Fibroblast of pulmonary artery (primary cell): Measurements from ENCODE around the gene STK17B.

Experiments
- DNase-seq: peaks from one replicate; pipeline ENCODE4 v3.0.0-alpha.2; 2010; ENCODE audit warnings: low read depth
- H3K4me3 ChIP-seq: replicated peaks from 2 replicates; pipeline ENCODE4 v1.5.1; 2011; ENCODE audit warnings: low read depth, mild to moderate bottlenecking, control low read depth, low read length, moderate library complexity
- CTCF ChIP-seq: IDR thresholded peaks from 2 replicates; pipeline ENCODE4 v1.5.1; 2011; ENCODE audit warnings: mild to moderate bottlenecking, control low read depth, low read length, inconsistent platforms; ENCODE audit errors: missing control alignments

STK17B gene

DNA sequence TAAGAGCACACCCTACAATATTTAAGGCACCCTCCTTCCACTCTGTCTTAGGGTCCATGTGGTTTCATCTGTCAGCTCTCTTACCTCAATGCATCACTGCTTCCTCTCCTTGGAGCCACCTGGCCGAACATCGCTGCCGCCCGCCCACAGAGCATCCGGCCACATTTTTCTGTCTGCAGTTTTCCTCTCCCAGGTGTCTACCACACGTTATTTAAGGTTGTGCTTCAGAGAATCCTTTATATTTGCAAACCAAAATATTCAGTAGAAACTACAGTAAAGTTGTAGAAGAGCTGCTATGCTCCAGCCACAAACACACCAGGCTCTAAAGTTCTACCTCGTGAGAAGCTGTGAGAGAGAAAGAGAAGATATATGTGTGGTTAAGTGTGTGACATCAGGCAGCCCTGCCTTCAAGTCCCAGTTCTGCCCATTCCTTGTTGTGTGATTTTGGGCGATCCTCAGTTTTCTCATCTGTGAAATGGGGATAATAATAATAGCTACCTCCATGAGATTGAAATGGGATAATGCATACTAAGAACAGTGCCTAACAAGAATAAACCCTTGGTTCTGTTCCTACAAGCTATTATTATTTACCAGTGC lies 4.9 kb upstream of the STK17B start:
- DNase-seq, result no peak
- H3K4me3 ChIP-seq, result no peak overlapping the region

GRCh38 chr2:196174404-196174803 lies 3.0 kb upstream of the STK17B start:
- no peak overlapping the region for H3K4me3 ChIP-seq
- no peak for TF ChIP-seq CTCF
- DNase-seq, result no peak

More for the DNA sequence above, 4.9 kb upstream of the STK17B start:
- no peak for TF ChIP-seq CTCF

GRCh38 chr2:196173505-196173904 lies 2.1 kb upstream of the STK17B start:
- no peak for TF ChIP-seq CTCF
- no peak for DNase-seq

DNA sequence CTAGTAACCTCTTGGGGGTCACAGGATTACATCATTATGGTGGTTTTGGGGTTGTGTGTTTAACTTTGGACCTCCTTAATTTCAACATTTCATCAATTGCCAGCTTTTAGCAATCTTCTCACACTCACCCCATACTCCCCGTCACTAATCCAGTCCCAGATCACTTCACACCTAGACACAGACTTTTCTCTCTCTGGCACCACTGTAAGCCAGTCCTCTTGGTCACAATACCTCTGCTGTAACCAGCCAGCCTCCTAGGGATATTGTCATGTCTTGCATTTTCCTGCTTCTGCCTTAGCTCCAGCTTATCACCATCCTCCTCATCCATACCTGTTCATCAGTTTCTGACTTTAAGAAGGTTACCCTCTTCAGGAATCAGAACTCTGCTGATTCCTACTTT lies 1.6 kb upstream of the STK17B start:
- H3K4me3 ChIP-seq, result no peak overlapping the region
- no peak for DNase-seq
- TF ChIP-seq CTCF, result no peak

More at GRCh38 chr2:196173505-196173904, 2.1 kb upstream of the STK17B start:
- H3K4me3 ChIP-seq, result no peak overlapping the region

DNA sequence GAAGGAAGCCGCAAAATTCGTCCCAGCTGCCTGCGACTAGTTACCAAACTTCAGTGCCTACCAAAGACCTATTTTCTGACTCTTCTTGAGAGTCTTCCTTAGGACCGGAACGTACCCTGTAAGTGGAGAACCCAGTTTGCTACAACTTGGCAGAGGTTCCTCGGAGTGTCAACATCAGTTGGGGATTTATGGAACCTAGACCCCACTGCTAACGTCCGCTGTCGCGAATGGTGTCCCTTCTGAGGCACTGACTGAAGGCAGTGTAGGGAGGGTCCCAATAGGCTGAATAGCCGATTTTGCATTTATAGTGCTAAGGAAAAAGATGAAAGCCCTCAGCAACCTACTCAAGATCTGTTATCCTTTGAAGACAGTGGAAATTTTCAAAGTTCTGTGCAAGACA lies 568 bp upstream of the STK17B start:
- no peak for DNase-seq
- H3K4me3 ChIP-seq, result peak overlapping the region; percentile 57
- TF ChIP-seq CTCF, result no peak

DNA sequence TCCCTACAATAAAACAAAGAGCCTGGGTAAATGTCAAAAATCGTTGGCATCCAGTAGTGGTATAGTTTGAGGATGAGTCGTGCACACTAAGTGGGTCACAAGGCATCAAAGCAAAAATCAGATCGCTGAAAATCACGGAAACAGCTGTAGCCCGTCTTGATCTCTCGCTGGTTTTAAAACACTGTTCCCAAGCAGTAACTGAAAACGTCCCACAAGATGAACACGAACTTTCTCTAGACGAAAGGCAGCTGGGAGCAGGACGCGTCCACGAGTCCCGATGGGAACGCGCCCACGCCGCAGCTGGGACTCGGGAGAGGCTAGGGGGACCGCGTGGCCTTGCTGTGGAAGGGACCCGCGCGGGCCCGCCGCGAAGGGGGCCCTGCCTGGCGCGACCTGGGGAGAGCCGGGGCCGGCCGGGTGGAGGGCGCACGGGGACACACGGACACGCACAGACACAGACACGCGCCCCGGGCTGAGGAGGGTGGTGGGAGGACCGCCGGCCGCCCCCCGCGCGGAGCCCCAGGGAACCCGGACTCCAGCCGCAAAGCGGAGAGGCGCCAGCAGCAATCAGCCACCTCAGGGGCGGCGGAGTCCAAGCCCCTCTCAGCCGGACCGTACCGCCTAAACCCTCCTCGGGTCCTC lies 651 bp downstream of the STK17B start:
- peak; percentile 55 for DNase-seq
- no peak for TF ChIP-seq CTCF
- H3K4me3 ChIP-seq, result peak overlapping the region; percentile 88

DNA sequence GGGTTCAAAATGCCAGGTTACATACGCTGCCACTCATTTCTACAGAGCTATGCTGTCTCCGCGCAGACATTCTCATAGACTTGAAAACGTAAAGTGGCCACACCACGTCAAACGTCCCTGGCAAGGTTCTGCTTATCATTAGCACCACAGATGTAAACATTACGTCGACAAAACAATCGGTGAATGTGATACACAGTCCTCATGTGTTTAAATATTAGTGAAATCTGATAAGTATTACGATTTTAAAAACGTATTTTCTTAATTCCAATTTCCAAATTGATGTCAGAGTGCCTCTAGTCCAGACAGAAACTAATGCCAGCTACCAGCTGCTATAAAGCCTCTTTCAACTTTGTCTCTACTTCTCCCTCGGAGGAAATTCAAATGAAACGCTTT lies 1.2 kb downstream of the STK17B start:
- H3K4me3 ChIP-seq, result peak overlapping the region; percentile 88
- no peak for TF ChIP-seq CTCF
- DNase-seq, result peak; percentile 70
